Tibial nerve (tissue), 4 donors: Measurements from ENCODE around the gene TMEM94.
"Not testable (repeated sequence)": the region's sequence is repeated elsewhere in the genome, so short reads cannot be mapped to it uniquely, and the experiment has no call there.

Experiments
- EP300 ChIP-seq, 2 donors: sonication (generic); formaldehyde crosslinking; IDR thresholded peaks; one replicate each; pipeline ENCODE4 v1.6.1; 2017; ENCODE audit warnings: antibody characterized with exemption in 2 of 2, mild to moderate bottlenecking in 1 of 2
- POLR2A ChIP-seq, 2 donors: fragments of 450-650 bp; IDR thresholded peaks; one replicate each; pipeline ENCODE4 v1.6.1; 2017; ENCODE audit warnings: antibody characterized with exemption in 2 of 2, mild to moderate bottlenecking in 2 of 2, moderate library complexity in 2 of 2
- TF ChIP-seq, protein P1 (sequence below), 5 experiments: fragments of 200-600 bp in 3 of 5; fragments of 450-650 bp in 2 of 5; sonication (generic) in 3 of 5; IDR thresholded peaks; one replicate each; pipeline ENCODE4 v1.5.1; 2016 to 2019; ENCODE audit warnings: antibody characterized with exemption in 5 of 5, mild to moderate bottlenecking in 3 of 5, moderate library complexity in 2 of 5

DNA sequence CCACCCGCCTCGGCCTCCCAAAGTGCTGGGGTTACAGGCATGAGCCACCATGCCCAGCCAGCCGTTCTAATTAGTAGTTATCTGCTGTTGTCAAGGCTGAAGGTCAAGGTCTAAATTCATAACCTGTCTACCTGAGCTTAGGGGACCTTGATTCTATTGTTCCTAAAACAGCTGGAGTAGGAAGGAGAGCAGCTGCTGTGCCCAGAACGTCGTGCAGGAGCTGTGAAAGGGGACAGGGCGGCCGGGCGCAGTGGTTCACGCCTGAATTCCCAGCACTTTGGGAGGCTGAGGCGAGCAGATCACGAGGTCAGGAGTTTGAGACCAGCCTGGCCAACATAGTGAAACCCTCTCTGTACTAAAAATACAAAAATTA is 21.0 kb downstream of the TMEM94 start:
- TF ChIP-seq, protein P1, sequence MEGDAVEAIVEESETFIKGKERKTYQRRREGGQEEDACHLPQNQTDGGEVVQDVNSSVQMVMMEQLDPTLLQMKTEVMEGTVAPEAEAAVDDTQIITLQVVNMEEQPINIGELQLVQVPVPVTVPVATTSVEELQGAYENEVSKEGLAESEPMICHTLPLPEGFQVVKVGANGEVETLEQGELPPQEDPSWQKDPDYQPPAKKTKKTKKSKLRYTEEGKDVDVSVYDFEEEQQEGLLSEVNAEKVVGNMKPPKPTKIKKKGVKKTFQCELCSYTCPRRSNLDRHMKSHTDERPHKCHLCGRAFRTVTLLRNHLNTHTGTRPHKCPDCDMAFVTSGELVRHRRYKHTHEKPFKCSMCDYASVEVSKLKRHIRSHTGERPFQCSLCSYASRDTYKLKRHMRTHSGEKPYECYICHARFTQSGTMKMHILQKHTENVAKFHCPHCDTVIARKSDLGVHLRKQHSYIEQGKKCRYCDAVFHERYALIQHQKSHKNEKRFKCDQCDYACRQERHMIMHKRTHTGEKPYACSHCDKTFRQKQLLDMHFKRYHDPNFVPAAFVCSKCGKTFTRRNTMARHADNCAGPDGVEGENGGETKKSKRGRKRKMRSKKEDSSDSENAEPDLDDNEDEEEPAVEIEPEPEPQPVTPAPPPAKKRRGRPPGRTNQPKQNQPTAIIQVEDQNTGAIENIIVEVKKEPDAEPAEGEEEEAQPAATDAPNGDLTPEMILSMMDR (IDR thresholded peaks at IDR 0.05) = not testable (repeated sequence)
- TF ChIP-seq POLR2A, EP300 (IDR thresholded peaks at IDR 0.05): not testable (repeated sequence)
